GM12891 (cell line): Measurements from ENCODE around the gene BZW2.

Source experiments
- PAX5 ChIP-seq: IDR thresholded peaks from 2 replicates; pipeline ENCODE4 v1.6.1; 2011; ENCODE audit warnings: low read length, moderate library complexity, mild to moderate bottlenecking; ENCODE audit not compliant: insufficient read depth, severe bottlenecking
- POLR2A ChIP-seq: IDR thresholded peaks from 2 replicates; pipeline ENCODE4 v1.6.1; 2011; ENCODE audit warnings: low read depth, low read length, control low read depth
- POLR2AphosphoS5 ChIP-seq: IDR thresholded peaks from 2 replicates; pipeline ENCODE4 v1.6.1; 2011; ENCODE audit warnings: low read depth, low read length, control low read depth
- POU2F2 ChIP-seq: IDR thresholded peaks from 2 replicates; pipeline ENCODE4 v1.6.1; 2011; ENCODE audit warnings: low read depth, mild to moderate bottlenecking, control low read depth, low read length, moderate library complexity
- SPI1 ChIP-seq: IDR thresholded peaks from 2 replicates; pipeline ENCODE4 v1.6.1; 2011; ENCODE audit warnings: low read depth, low read length, control low read depth
- TAF1 ChIP-seq: IDR thresholded peaks from 2 replicates; pipeline ENCODE4 v1.6.1; 2011; ENCODE audit warnings: low read depth, low read length, control low read depth

DNA sequence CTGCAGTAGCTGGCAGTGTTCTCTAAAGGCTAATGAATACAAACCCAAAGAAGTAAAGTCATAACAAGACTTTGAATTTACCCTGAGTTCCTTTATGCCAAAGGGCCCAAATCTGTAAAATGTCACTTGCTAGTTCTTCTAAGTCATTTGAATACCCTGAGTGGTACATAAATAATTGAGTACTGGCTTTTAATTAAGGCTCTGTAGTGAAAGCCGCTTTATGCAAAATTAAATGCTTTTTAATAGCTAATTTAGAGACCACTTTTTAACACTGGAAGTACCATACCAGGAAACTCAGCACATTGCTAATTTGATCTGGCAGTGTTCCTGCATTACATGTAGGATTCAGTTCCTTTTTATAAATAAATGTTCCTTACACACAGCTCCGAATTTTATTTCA, 83.6 kb downstream of the BZW2 start:
- TF ChIP-seq POLR2AphosphoS5 = no peak
- no peak for TF ChIP-seq POLR2A
- no peak for TF ChIP-seq PAX5
- no peak for TF ChIP-seq TAF1
- no peak for TF ChIP-seq POU2F2
- TF ChIP-seq SPI1 = no peak
